ENCODE measurements around the gene COX10.
"Not testable (repeated sequence)": the region's sequence is repeated elsewhere in the genome, so short reads cannot be mapped to it uniquely, and the experiment has no call there.

The COX10 gene

DNA sequence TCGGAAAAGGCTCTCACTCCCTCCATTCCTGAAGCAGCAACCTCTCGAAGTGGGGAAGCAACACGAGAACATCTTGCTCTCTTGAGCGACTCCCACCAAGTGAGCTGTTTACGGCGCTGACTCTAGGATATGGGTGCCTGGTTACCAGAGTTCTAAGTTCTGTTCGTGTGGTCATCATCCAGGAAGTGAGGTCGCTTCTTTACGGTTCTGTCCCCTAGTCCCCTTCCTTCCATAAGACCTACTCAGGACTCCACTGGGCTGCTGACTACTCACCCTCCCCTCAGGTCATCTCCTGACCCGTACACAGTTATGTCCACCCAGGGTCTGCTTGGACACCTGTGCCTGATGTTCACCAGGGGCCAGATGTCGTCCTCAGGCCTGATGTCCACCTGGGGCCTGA is 167.5 kb downstream of the COX10 start, which contains the start of gene CDRT15:
CDRT15 (minus strand) TSS at position 101 of the 400 bp plus-strand sequence; CDS start at position 72, 29 bp downstream.
- not testable (repeated sequence) for H3K27ac Mint-ChIP-seq; H3K4me1 Mint-ChIP-seq; H3K36me3 Mint-ChIP-seq (ENCODE audit: low read depth); H3K9me3 Mint-ChIP-seq; H3K27me3 Mint-ChIP-seq; ATAC-seq; DNase-seq; H3K4me3 Mint-ChIP-seq

DNA sequence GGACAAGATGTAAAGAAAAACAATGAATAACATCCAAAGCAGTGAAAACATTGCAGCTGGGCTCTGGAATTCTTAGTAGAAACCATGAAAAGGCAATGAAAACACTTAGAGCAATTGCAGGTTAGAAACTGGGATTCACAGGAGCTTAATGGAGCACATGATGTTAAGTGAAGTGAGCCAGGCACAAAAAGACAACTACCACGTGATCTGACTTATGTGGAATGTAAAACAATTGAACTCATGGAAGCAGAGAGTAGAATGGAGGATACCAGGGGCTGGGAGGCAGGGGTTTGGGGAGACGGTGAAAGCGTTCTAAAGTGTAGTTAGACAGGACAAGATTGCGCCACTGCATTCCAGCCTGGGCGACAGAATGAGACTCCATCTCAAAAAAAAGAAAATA is 170.0 kb downstream of the COX10 start:
- H3K27ac Mint-ChIP-seq; ATAC-seq; H3K4me3 Mint-ChIP-seq; H3K27me3 Mint-ChIP-seq; DNase-seq; H3K4me1 Mint-ChIP-seq; H3K36me3 Mint-ChIP-seq (ENCODE audit: low read depth); H3K9me3 Mint-ChIP-seq: not testable (repeated sequence)

DNA sequence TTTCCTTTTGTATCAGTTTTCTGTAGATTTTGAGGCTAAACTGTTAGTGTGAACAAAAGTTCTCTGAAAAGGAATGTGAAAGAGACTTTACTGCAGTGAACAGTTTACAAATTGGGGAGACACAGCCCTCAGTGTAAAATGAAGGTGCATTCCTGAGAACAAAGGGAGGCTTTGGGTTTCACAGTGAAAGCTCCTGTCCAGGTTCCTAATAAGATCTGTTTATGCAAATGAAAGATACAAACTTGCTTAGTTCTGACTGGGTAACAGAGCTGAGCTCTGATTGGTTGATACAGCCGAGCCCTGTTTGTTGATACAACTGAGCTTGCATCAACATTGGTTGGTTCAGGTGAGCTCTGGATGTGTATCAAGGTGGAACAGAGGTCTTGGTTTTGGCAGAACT is 175.7 kb downstream of the COX10 start:
- ATAC-seq = no peak
- Mint-ChIP-seq H3K27me3 (no peaks in the 10 kb centered on the region), H3K9me3 (no peaks in the 10 kb centered on the region), H3K36me3 (ENCODE audit: low read depth) (no peaks in the 10 kb centered on the region), H3K27ac (no peak overlapping the region), H3K4me1 (no peaks in the 10 kb centered on the region), H3K4me3 (no peak overlapping the region)
- no peak for DNase-seq

DNA sequence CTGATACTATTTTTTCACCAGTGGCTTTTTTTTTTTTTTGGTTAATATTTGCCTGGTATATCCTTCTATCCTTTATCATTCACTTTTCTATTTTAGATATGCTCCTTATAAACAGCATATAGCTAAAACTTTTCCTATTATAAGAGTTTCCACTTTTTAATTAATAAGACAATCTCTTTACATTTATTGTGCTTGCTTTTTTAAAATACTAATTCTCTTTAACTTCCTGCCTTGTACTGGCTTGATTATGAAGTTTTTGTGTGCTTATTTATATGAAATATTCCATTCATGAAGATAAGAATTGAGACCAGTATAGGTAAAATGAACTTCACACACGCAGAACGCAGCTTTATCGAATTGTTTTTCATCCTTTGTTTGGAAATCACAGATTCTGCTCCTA is 176.3 kb downstream of the COX10 start:
- H3K36me3 Mint-ChIP-seq (ENCODE audit: low read depth) = no peaks in the 10 kb centered on the region
- no peak overlapping the region for H3K4me3 Mint-ChIP-seq
- no peak overlapping the region for H3K27ac Mint-ChIP-seq
- no peak for DNase-seq
- H3K9me3 Mint-ChIP-seq = no peaks in the 10 kb centered on the region
- no peaks in the 10 kb centered on the region for H3K4me1 Mint-ChIP-seq
- no peaks in the 10 kb centered on the region for H3K27me3 Mint-ChIP-seq
- no peak for ATAC-seq

Data from activated naive CD8-positive, alpha-beta T cell treated with anti-CD3 and anti-CD28 coated beads, Interleukin-2, amount 50 U/mL, for 24 hours (primary cell).